Ishikawa (cell line): Measurements from ENCODE around the gene NUB1.

Experiments
- CEBPB ChIP-seq: IDR thresholded peaks from 2 replicates; pipeline ENCODE4 v1.6.1; 2012
- CREB1 ChIP-seq: IDR thresholded peaks from 2 replicates; pipeline ENCODE4 v1.6.1; 2012; ENCODE audit warnings: low read depth
- EGR1 ChIP-seq: IDR thresholded peaks from 2 replicates; pipeline ENCODE4 v1.6.1; 2012
- EP300 ChIP-seq: IDR thresholded peaks from 2 replicates; pipeline ENCODE4 v1.6.1; 2012; ENCODE audit warnings: borderline replicate concordance
- FOXM1 ChIP-seq: IDR thresholded peaks from 2 replicates; pipeline ENCODE4 v1.6.1; 2012; ENCODE audit warnings: low read depth, borderline replicate concordance
- NFIC ChIP-seq: IDR thresholded peaks from 2 replicates; pipeline ENCODE4 v1.6.1; 2012
- RAD21 ChIP-seq: IDR thresholded peaks from 2 replicates; pipeline ENCODE4 v1.6.1; 2012; ENCODE audit warnings: low read depth
- TAF1 ChIP-seq: IDR thresholded peaks from 2 replicates; pipeline ENCODE4 v1.6.1; 2012; ENCODE audit warnings: low read depth, mild to moderate bottlenecking
- TCF12 ChIP-seq: IDR thresholded peaks from 2 replicates; pipeline ENCODE4 v1.6.1; 2012; ENCODE audit warnings: low read depth
- TEAD4 ChIP-seq: IDR thresholded peaks from 2 replicates; pipeline ENCODE4 v1.6.1; 2012
- YY1 ChIP-seq: IDR thresholded peaks from 2 replicates; pipeline ENCODE4 v1.6.1; 2012; ENCODE audit warnings: low read depth
- ZBTB7A ChIP-seq: IDR thresholded peaks from 2 replicates; pipeline ENCODE4 v1.6.1; 2012; ENCODE audit warnings: low read depth
- TF ChIP-seq, protein P1 (sequence below): IDR thresholded peaks from 2 replicates; pipeline ENCODE4 v1.6.1; 2012
- TF ChIP-seq, protein P2 (sequence below): IDR thresholded peaks from 2 replicates; pipeline ENCODE4 v1.6.1; 2012
- TF ChIP-seq, protein P3 (sequence below): IDR thresholded peaks from 2 replicates; pipeline ENCODE4 v1.6.1; 2012; ENCODE audit warnings: low read depth, mild to moderate bottlenecking

Gene NUB1

DNA sequence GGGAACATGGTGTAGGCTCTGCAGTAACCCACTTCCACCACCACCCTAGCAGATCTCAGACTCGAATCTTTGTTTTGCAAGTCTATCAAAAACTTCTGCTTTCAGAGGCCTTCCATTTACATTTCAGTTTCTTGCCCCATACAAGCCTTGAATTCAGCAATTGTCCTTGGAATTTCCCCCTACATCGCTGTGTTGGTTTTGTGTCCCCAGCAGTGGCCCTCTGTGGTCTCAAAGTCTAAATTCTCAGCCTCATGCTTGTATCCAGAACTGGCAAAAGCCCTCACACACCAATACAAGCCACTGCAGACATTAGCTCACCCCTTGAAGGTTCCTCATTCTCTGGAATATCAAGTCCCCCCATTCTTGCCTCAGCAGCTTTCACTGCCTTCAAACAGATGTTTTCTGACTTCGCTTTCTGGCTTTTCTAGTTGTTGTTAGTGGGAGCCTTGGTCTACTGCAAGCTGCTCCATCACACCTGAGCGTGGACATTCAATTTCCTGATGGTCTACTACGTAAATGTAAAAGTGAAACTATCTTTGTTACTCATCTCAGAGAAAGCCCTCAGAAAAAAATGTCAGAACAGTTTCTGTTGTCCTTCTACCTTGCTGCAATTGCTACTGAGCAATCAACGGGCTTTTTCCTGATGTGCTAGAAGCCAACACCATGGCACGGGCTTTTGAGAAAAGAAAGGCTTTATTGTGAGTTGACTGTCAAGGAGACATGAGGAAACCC is 1.8 kb upstream of the NUB1 start:
- no peak for TF ChIP-seq NFIC

GRCh38 chr7:151340794-151341356 is 737 bp upstream of the NUB1 start:
- no peak for TF ChIP-seq CREB1
- TF ChIP-seq, protein P1, sequence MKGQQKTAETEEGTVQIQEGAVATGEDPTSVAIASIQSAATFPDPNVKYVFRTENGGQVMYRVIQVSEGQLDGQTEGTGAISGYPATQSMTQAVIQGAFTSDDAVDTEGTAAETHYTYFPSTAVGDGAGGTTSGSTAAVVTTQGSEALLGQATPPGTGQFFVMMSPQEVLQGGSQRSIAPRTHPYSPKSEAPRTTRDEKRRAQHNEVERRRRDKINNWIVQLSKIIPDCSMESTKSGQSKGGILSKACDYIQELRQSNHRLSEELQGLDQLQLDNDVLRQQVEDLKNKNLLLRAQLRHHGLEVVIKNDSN, result no peak
- no peak for TF ChIP-seq FOXM1
- no peak for TF ChIP-seq EP300
- no peak for TF ChIP-seq CEBPB
- TF ChIP-seq, protein P2, sequence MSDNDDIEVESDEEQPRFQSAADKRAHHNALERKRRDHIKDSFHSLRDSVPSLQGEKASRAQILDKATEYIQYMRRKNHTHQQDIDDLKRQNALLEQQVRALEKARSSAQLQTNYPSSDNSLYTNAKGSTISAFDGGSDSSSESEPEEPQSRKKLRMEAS, result no peak
- no peak for TF ChIP-seq NFIC
- no peak for TF ChIP-seq TAF1
- no peak for TF ChIP-seq TCF12

DNA sequence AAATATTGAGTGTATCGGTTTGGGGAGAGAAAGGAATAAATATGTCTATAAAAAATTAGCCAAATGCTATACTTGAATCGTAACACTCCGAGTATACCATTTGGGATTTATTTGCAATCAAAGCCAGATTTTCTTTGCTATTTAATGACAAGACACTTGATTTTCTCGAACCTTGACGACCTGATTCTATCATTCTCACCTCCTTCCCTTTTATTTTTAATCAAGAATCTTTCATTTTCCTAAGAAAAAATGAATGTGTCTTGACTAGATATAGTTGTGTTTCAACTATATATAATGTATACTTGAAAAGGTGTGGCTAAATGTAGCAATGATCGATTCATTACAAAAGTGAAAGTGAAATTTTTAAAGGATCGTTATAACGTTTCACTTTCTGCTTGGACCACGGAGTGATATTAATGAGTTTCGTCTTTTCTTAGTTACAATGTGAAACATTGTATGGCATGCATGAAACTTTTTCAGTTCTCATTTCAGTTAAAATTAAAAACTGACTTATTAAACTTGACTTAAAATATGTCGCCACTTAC is 562 bp downstream of the NUB1 start:
- no peak for TF ChIP-seq EP300
- TF ChIP-seq YY1, result no peak
- TF ChIP-seq CEBPB, result no peak
- TF ChIP-seq TCF12, result no peak
- TF ChIP-seq, protein P2, result no peak
- no peak for TF ChIP-seq TAF1
- TF ChIP-seq RAD21, result no peak
- TF ChIP-seq TEAD4, result no peak
- no peak for TF ChIP-seq NFIC
- TF ChIP-seq, protein P3, sequence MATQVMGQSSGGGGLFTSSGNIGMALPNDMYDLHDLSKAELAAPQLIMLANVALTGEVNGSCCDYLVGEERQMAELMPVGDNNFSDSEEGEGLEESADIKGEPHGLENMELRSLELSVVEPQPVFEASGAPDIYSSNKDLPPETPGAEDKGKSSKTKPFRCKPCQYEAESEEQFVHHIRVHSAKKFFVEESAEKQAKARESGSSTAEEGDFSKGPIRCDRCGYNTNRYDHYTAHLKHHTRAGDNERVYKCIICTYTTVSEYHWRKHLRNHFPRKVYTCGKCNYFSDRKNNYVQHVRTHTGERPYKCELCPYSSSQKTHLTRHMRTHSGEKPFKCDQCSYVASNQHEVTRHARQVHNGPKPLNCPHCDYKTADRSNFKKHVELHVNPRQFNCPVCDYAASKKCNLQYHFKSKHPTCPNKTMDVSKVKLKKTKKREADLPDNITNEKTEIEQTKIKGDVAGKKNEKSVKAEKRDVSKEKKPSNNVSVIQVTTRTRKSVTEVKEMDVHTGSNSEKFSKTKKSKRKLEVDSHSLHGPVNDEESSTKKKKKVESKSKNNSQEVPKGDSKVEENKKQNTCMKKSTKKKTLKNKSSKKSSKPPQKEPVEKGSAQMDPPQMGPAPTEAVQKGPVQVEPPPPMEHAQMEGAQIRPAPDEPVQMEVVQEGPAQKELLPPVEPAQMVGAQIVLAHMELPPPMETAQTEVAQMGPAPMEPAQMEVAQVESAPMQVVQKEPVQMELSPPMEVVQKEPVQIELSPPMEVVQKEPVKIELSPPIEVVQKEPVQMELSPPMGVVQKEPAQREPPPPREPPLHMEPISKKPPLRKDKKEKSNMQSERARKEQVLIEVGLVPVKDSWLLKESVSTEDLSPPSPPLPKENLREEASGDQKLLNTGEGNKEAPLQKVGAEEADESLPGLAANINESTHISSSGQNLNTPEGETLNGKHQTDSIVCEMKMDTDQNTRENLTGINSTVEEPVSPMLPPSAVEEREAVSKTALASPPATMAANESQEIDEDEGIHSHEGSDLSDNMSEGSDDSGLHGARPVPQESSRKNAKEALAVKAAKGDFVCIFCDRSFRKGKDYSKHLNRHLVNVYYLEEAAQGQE, result no peak
- no peak for TF ChIP-seq EGR1
- no peak for TF ChIP-seq ZBTB7A
- TF ChIP-seq FOXM1, result no peak

DNA sequence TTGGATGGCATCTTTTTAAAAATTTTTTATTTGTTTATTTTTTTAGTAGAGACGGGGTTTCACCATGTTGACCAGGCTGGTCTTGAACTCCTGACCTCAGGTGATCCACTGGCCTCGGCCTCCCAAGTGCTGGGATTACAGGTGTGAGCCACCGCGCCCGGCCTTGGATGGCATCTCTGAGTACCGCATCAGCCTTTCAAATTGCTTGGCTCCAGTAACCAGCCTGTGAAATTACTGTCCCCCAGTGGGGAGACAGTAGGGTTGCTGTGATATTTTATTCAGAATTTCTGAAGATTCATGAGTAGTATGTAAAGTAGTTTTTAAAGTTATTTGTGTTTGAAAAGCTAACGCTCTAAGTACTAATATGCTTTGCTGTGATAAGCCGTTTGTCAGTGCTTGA is 1.2 kb downstream of the NUB1 start:
- TF ChIP-seq CEBPB (no peak), FOXM1 (no peak), NFIC (no peak), CREB1 (no peak), EP300 (no peak), YY1 (no peak), TCF12 (no peak), RAD21 (no peak), TEAD4 (no peak)
- TF ChIP-seq, protein P2, result no peak

GRCh38 chr7:151343516-151343915 is 1.9 kb downstream of the NUB1 start:
- TF ChIP-seq, protein P3, result no peak
- no peak for TF ChIP-seq FOXM1
- TF ChIP-seq, protein P1, result no peak
- TF ChIP-seq ZBTB7A, result no peak
- TF ChIP-seq TCF12, result no peak
- TF ChIP-seq RAD21, result no peak
- TF ChIP-seq CREB1, result no peak
- no peak for TF ChIP-seq TAF1
- TF ChIP-seq, protein P2, result no peak
- TF ChIP-seq EP300, result no peak
- no peak for TF ChIP-seq NFIC
- no peak for TF ChIP-seq TEAD4
